DOHH2 (cell line): Measurements from ENCODE around the gene TRAPPC5.

Source experiments
- EZH2phosphoT487 ChIP-seq: fragments of 200-600 bp; sonication (generic); IDR thresholded peaks from 2 replicates; pipeline ENCODE4 v1.6.1; 2017; ENCODE audit warnings: borderline replicate concordance, mild to moderate bottlenecking, antibody characterized with exemption, low read length, moderate library complexity, mixed read lengths
- TF ChIP-seq, protein P1 (sequence below): fragments of 200-600 bp; sonication (generic); IDR thresholded peaks from one replicate; pipeline ENCODE4 v1.5.1; 2014; ENCODE audit warnings: antibody characterized with exemption, mild to moderate bottlenecking, low read depth, low read length; ENCODE audit not compliant: poor library complexity, severe bottlenecking

GRCh38 chr19:7638802-7639465 lies 41.7 kb upstream of the TRAPPC5 start:
- TF ChIP-seq, protein P1, sequence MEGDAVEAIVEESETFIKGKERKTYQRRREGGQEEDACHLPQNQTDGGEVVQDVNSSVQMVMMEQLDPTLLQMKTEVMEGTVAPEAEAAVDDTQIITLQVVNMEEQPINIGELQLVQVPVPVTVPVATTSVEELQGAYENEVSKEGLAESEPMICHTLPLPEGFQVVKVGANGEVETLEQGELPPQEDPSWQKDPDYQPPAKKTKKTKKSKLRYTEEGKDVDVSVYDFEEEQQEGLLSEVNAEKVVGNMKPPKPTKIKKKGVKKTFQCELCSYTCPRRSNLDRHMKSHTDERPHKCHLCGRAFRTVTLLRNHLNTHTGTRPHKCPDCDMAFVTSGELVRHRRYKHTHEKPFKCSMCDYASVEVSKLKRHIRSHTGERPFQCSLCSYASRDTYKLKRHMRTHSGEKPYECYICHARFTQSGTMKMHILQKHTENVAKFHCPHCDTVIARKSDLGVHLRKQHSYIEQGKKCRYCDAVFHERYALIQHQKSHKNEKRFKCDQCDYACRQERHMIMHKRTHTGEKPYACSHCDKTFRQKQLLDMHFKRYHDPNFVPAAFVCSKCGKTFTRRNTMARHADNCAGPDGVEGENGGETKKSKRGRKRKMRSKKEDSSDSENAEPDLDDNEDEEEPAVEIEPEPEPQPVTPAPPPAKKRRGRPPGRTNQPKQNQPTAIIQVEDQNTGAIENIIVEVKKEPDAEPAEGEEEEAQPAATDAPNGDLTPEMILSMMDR: no peak
- TF ChIP-seq EZH2phosphoT487: no peak
